ENCODE measurements around the gene PRR7. TPM values are rescaled to one million over a fixed set of nuclear protein-coding genes. Genes with fewer than 3 reads are reported as not detected.
A peak's percentile ranks its signal among the peaks of the same experiment; 100 is the strongest.

Gene PRR7
- total and polyA plus RNA-seq, 8 donors = 0.61 to 3.7 (median 1.1) TPM; not detected in 4

DNA sequence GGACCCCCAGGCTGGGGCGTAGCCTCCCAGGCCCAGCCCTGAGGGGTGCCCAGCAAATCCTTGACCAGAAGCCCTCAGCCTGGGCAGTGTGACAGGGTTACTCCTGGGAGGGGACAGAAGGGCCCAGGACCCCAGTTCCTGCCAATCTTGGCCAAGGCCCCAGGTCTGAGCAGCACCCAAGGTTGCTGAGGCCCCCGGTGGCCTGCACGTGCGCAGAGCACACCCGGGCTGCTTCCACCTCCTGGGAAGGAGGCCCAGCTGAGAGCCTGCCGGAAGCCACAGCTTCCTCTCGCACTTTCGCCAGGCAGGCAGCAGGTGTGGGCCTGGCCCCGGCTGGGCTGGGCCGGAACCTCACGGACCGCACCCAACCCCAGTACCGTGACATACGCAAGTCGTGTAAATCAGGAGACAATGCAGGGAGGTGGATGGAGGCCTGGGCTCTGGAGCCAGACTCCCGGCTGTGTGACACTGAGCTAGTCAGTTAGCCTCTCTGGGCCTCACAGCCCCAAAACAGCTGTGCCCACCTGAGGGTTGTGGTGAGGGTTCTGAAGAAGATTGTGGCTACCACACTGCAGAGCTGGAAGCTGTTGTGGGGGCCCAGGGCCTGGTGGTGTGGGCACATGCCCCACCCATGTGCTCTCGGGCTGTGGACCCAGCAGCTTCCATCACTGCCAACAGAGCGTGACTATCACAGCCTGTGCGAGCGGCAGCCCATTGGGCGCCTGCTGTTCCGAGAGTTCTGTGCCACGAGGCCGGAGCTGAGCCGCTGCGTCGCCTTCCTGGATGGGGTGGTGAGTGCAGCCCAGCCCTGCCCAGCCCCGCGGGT is 15.1 kb upstream of the PRR7 start:
- Histone ChIP-seq H3K27me3 (no peaks in the 10 kb centered on the region), H3K36me3 (peaks cover 52 to 68% (median 64%) of the 10 kb centered on the region in 4 donors), H3K27ac (peak overlapping the region in 3 of 5 donors; percentile 5 to 98 (median 94)), H3K9me3 (no peaks in the 10 kb centered on the region), H3K4me3 (peak overlapping the region in 2 of 4 donors; percentile 5 to 13), H3K4me1 (peaks cover 19 to 70% (median 55%) of the 10 kb centered on the region in 4 donors)
- WGBS, 5 donors = 68 to 85% (median 73%) methylated on average over 6 to 29 of the region's 29 CpGs
- DNase-seq = peak; percentile 55 to 59
- no peak for TF ChIP-seq POLR2AphosphoS5 (IDR thresholded peaks at IDR 0.05)
- TF ChIP-seq, protein P1, sequence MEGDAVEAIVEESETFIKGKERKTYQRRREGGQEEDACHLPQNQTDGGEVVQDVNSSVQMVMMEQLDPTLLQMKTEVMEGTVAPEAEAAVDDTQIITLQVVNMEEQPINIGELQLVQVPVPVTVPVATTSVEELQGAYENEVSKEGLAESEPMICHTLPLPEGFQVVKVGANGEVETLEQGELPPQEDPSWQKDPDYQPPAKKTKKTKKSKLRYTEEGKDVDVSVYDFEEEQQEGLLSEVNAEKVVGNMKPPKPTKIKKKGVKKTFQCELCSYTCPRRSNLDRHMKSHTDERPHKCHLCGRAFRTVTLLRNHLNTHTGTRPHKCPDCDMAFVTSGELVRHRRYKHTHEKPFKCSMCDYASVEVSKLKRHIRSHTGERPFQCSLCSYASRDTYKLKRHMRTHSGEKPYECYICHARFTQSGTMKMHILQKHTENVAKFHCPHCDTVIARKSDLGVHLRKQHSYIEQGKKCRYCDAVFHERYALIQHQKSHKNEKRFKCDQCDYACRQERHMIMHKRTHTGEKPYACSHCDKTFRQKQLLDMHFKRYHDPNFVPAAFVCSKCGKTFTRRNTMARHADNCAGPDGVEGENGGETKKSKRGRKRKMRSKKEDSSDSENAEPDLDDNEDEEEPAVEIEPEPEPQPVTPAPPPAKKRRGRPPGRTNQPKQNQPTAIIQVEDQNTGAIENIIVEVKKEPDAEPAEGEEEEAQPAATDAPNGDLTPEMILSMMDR (IDR thresholded peaks at IDR 0.05) = no peak
- TF ChIP-seq POLR2A (IDR thresholded peaks at IDR 0.05) = no peak
- TF ChIP-seq EP300 (IDR thresholded peaks at IDR 0.05) = no peak
- intact Hi-C loops (cut with DNase I; ENCODE audit: low total_unique reads) = no loop called here

DNA sequence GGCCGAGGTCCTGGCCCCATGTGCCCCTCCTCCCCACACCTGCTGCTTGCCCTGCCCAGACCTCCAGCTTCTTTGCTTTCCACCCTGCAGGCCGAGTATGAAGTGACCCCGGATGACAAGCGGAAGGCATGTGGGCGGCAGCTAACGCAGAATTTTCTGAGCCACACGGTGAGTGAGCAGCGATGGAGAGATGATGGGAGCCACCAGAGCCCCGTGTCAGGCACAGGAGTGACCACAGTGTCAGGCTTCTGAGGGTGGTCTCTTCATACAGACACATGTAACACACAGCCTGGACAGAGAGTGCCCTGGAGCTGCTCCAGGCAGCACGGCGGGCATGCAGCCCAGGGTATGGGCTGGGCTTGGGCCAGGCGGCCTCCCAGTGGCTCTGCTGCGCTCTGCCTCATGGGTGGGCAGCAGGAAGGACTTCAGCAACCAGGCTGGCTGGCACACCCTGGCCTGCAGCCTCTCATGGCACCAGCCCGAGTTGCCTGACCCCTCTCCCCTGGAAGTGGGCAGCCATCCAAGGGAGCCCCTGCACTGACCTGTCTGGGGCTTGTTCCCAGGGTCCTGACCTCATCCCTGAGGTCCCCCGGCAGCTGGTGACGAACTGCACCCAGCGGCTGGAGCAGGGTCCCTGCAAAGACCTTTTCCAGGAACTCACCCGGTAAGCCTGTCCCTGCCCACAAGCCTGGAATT is 14.3 kb upstream of the PRR7 start:
- DNase-seq = no peak

DNA sequence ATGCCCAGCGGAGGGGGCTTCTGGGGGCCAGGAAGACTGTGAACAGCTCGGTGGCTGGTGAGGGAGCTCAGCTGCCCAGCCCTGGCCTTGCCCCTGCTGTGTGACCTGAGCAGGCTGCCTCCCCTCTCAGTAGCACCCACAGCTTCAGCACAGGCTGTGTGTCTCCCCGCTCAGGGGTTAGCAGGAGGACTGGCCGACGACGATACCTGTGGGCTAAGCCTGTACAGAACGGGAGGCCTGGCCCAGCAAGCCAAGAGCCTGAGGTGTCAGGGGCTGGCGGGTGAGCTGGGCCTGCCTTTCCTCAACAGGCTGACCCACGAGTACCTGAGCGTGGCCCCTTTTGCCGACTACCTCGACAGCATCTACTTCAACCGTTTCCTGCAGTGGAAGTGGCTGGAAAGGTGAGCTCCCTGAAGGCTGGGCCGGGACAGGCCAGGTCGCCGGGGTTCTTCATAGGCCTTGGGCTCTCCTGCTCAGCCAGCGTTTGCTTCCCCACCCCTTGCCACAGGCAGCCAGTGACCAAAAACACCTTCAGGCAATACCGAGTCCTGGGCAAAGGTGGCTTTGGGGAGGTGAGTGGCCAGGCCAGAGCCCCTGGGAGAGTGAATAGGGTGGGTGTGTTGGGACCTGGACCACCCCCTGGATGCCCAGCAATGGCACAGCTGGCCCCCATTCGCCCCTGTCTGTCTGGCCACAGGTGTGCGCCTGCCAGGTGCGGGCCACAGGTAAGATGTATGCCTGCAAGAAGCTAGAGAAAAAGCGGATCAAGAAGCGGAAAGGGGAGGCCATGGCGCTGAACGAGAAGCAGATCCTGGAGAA is 13.6 kb upstream of the PRR7 start:
- intact Hi-C loops (cut with DNase I; ENCODE audit: low total_unique reads) = no loop called here
- Histone ChIP-seq H3K4me1 (peaks cover 8 to 58% (median 42%) of the 10 kb centered on the region in 4 donors), H3K36me3 (peaks cover 57 to 83% (median 79%) of the 10 kb centered on the region in 4 donors), H3K9me3 (no peaks in the 10 kb centered on the region), H3K4me3 (no peak overlapping the region), H3K27ac (peak overlapping the region in 2 of 5 donors; percentile 94 to 98), H3K27me3 (no peaks in the 10 kb centered on the region)
- WGBS, 5 donors = 91 to 96% (median 94%) methylated on average over 13 to 25 of the region's 25 CpGs
- TF ChIP-seq, protein P1 (IDR thresholded peaks at IDR 0.05) = no peak
- TF ChIP-seq POLR2AphosphoS5 (IDR thresholded peaks at IDR 0.05) (no peak), POLR2A (IDR thresholded peaks at IDR 0.05) (no peak), EP300 (IDR thresholded peaks at IDR 0.05) (no peak)
- DNase-seq = no peak

More for the DNA sequence above, 14.3 kb upstream of the PRR7 start:
- peak overlapping the region in 2 of 5 donors; percentile 94 to 98 for H3K27ac ChIP-seq
- no peaks in the 10 kb centered on the region for H3K27me3 ChIP-seq
- TF ChIP-seq, protein P1 (IDR thresholded peaks at IDR 0.05) = no peak
- TF ChIP-seq POLR2AphosphoS5 (IDR thresholded peaks at IDR 0.05) (no peak), EP300 (IDR thresholded peaks at IDR 0.05) (no peak), POLR2A (IDR thresholded peaks at IDR 0.05) (no peak)
- H3K4me1 ChIP-seq = peaks cover 15 to 65% (median 50%) of the 10 kb centered on the region in 4 donors
- intact Hi-C loops (cut with DNase I; ENCODE audit: low total_unique reads) = no loop called here
- H3K9me3 ChIP-seq = no peaks in the 10 kb centered on the region
- WGBS, 5 donors = 84 to 88% (median 85%) methylated on average over 11 to 18 of the region's 18 CpGs
- peak overlapping the region in 2 of 4 donors; percentile 5 to 13 for H3K4me3 ChIP-seq
- peaks cover 55 to 75% (median 72%) of the 10 kb centered on the region in 4 donors for H3K36me3 ChIP-seq
